Right renal pelvis (tissue), 4 donors: ENCODE data around the gene RNU1-1. TPM values are rescaled to one million over a fixed set of nuclear protein-coding genes. Genes with fewer than 3 reads are reported as not detected.
"Not testable (repeated sequence)": the region's sequence is repeated elsewhere in the genome, so short reads cannot be mapped to it uniquely, and the experiment has no call there.

ENCODE experiments used
- DNase-seq, 4 donors: peaks; one replicate each; pipeline ENCODE4 v3.0.0-alpha.2; 2013; ENCODE audit warnings: low read depth in 4 of 4, low spot score in 3 of 4, missing footprints in 1 of 4
- polyA plus RNA-seq, 4 donors: library from polyadenylated mRNA; unstranded; fragments of 120-200 nt; gene quantifications; one replicate each; pipeline ENCODE4 v1.2.1, GENCODE V29; 2013; ENCODE audit not compliant: insufficient read length in 4 of 4

RNU1-1 gene
- polyA plus RNA-seq, result not detected

GRCh38 chr1:16514107-16515055 is at the start of gene RNU1-1:
TSS of gene RNU1-1 (minus strand) at chr1:16514285.
- DNase-seq, result peak in 3 of 4 donors; percentile 40 to 75 (median 60)

- DNase-seq, result not testable (repeated sequence)
These were observed 47.0 kb upstream of the RNU1-1 start for GRCh38 chr1:16561035-16561434.

GRCh38 chr1:16560498-16560897 is 46.4 kb upstream of the RNU1-1 start:
- DNase-seq, result not testable (repeated sequence)

- DNase-seq, result not testable (repeated sequence)
These were observed 45.6 kb upstream of the RNU1-1 start for GRCh38 chr1:16559688-16560087.

GRCh38 chr1:16557034-16557433 is 42.9 kb upstream of the RNU1-1 start:
- not testable (repeated sequence) for DNase-seq

- DNase-seq, result not testable (repeated sequence)
These were observed 39.2 kb upstream of the RNU1-1 start for GRCh38 chr1:16553244-16553643.

- DNase-seq, result not testable (repeated sequence)
These were observed 36.3 kb upstream of the RNU1-1 start for GRCh38 chr1:16550212-16550918.

GRCh38 chr1:16549545-16549944 is 35.5 kb upstream of the RNU1-1 start:
- not testable (repeated sequence) for DNase-seq

- DNase-seq, result not testable (repeated sequence)
These were observed 33.6 kb upstream of the RNU1-1 start for GRCh38 chr1:16547502-16548241.

GRCh38 chr1:16545682-16546095 is 31.6 kb upstream of the RNU1-1 start:
- not testable (repeated sequence) for DNase-seq

GRCh38 chr1:16540421-16540893 is 26.4 kb upstream of the RNU1-1 start:
- DNase-seq, result not testable (repeated sequence)

- not testable (repeated sequence) for DNase-seq
These were observed 23.4 kb upstream of the RNU1-1 start for GRCh38 chr1:16537528-16537927.

GRCh38 chr1:16536796-16537195 is 22.7 kb upstream of the RNU1-1 start:
- not testable (repeated sequence) for DNase-seq

GRCh38 chr1:16535898-16536297 is 21.8 kb upstream of the RNU1-1 start:
- not testable (repeated sequence) for DNase-seq

GRCh38 chr1:16535487-16535886 is 21.4 kb upstream of the RNU1-1 start:
- DNase-seq, result not testable (repeated sequence)

- DNase-seq, result not testable (repeated sequence)
These were observed 20.9 kb upstream of the RNU1-1 start for GRCh38 chr1:16534829-16535456.

GRCh38 chr1:16534239-16534828 is 20.2 kb upstream of the RNU1-1 start:
- not testable (repeated sequence) for DNase-seq

GRCh38 chr1:16532235-16532991 is 18.3 kb upstream of the RNU1-1 start:
- not testable (repeated sequence) for DNase-seq

- not testable (repeated sequence) for DNase-seq
These were observed 14.3 kb upstream of the RNU1-1 start for GRCh38 chr1:16528338-16528737.
